ENCODE data around the gene FBXL15.

FBXL15 gene

DNA sequence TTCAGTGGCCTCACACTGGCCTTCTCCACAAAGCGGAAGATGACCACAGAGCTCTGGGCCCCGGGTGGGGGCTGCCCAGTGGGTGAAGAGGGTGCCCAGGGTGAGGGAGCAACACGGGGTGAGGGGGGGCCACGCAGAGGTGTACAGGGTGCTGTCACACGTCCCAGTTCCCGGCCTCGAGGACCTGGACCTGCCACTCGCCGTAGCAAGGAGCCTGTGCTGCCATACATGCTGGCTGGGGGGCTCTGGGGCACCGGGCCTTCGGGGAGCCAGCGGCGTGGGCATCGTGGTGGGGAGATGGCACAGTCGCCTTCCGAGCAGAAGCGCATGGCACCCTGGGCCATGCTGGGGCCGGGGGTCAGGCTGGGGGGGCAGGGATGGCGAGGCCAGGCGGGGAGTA lies 3.9 kb upstream of the FBXL15 start:
- no peak overlapping the region for H3K4me3 ChIP-seq (replicated peaks; ENCODE audit: low read depth, low read length)
- no peak for DNase-seq (ENCODE audit: extremely low read depth, low read depth)
- TF ChIP-seq, protein P1, sequence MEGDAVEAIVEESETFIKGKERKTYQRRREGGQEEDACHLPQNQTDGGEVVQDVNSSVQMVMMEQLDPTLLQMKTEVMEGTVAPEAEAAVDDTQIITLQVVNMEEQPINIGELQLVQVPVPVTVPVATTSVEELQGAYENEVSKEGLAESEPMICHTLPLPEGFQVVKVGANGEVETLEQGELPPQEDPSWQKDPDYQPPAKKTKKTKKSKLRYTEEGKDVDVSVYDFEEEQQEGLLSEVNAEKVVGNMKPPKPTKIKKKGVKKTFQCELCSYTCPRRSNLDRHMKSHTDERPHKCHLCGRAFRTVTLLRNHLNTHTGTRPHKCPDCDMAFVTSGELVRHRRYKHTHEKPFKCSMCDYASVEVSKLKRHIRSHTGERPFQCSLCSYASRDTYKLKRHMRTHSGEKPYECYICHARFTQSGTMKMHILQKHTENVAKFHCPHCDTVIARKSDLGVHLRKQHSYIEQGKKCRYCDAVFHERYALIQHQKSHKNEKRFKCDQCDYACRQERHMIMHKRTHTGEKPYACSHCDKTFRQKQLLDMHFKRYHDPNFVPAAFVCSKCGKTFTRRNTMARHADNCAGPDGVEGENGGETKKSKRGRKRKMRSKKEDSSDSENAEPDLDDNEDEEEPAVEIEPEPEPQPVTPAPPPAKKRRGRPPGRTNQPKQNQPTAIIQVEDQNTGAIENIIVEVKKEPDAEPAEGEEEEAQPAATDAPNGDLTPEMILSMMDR (IDR thresholded peaks at IDR 0.05; ENCODE audit: low read depth, low read length, missing control alignments): no peak

DNA sequence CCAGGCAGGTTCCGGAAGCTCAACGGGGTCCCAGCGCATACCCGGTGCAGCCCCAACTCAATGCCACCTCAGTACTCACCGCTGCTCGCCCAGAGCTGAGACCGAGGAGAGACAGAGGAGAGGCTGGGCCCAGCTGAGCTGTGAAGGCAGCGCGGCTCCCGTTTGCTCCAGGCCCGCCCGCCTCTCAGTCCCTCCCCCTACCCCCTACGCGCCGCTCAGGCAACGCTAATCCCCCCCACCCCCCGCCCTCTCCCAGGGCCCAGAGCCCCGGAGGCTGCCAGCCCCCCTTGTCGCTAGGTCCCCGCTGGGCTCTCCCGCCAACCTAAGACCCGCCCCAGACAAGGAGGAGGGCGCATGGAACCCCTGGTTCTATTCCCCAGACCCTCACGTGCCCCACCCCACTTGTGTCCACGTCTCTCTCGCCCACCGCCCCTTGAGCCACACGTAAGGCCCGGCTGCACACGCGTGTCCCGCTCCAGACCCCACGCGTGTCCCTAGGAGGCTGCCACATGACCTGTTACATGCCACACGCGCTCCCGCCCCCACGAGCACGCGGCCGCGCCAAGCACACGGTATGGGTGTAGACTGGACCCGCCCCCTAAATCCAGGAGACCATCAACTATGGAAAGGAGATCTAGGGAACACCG lies 1.9 kb upstream of the FBXL15 start, which contains the start of gene PSD:
TSS of gene PSD (minus strand) at position 164 of the 647 bp plus-strand sequence. CDS start 1,747 bp downstream, outside the sequence.
- TF ChIP-seq, protein P1 (IDR thresholded peaks at IDR 0.05; ENCODE audit: low read depth, low read length, missing control alignments): no peak
- no peak for DNase-seq (ENCODE audit: extremely low read depth, low read depth)
- peak within 1 kb of the TSS; percentile 91 for H3K4me3 ChIP-seq (replicated peaks; ENCODE audit: low read depth, low read length)

DNA sequence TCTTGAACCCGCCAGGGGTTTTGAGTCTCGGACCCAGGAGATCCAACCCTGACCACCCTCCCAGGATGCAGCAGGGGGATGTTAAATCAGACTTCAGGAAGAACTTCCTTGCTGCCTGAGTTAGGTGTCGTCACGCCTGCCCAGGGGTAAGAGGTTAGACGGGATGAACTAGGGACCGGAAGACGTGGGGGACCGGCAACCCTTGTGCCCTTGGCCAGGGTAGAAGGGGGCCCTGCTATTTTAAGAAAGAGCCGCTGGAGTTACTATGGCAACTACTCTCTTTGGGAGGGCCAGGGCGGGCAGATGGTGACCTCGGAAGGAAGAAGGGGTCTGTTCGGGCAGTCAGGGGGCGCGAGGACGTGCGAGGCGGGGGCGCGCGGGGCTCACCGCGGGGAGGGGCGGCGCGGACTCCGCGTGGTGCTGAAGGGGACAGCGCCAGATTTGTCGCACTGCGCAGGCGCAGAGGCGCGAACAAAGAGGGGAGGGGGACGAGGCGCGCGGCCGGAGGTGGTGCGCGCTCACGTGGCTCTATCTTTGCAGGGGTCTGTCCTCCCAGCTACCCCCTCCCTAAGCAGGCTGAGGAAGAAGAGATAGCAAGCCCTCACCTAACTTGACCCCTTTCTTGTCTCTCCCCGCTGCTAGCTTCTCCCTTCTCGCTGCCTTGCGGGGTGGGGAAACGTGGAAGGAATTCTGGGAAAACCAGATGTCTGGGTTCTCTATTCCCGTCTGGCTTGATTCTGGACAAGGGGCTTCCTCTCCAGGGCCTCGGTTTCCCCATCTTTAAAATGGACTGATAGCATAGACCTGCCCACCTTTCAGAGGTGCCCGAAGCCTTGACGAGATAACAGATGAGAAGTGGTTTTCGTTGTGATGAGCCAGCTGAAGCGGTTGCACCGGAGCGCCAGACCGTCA lies 1.1 kb upstream of the FBXL15 start:
- DNase-seq (ENCODE audit: extremely low read depth, low read depth): no peak
- peak overlapping the region; percentile 91 for H3K4me3 ChIP-seq (replicated peaks; ENCODE audit: low read depth, low read length)
- TF ChIP-seq, protein P1 (IDR thresholded peaks at IDR 0.05; ENCODE audit: low read depth, low read length, missing control alignments): no peak

DNA sequence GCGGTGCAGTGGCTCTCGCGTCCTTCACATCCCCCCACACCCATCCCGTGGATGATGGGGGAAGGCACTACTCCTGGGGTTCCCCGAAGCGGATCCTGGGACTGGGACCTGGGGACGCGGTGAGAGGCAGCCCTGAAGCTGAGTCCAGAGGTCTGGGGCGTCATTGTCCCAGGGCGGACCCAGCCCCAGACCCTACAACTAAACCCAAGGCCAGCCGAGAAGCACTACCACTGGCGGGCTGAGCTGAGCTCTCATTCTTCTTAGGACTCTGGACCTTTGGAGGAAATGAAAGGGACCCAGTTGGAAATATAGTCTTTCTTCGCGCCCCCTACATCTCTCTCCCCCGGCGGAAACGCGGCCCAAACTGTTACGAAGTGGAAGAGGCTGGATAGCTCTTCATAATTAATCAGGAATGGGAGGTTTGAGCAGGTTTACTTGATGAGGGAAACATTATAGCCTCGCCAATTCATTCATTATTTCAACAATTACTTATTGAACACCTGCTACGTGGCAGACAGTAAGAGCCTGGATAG lies 389 bp upstream of the FBXL15 start:
- TF ChIP-seq, protein P1 (IDR thresholded peaks at IDR 0.05; ENCODE audit: low read depth, low read length, missing control alignments): no peak
- no peak for DNase-seq (ENCODE audit: extremely low read depth, low read depth)
- peak overlapping the region; percentile 91 for H3K4me3 ChIP-seq (replicated peaks; ENCODE audit: low read depth, low read length)

DNA sequence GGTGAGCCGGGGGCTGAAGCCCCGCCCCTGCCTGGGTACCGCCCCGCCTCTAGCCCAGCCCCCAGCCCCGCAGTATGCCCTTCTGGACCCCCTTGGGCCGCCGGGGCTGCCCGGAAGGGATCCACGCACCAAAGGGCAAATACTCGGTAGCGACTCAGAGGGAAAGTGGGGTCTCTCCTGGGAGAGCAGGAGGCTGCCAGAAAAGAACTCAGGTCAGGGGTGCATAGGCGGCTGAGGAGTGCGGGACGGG lies 796 bp downstream of the FBXL15 start:
- no peak for DNase-seq (ENCODE audit: extremely low read depth, low read depth)

DNA sequence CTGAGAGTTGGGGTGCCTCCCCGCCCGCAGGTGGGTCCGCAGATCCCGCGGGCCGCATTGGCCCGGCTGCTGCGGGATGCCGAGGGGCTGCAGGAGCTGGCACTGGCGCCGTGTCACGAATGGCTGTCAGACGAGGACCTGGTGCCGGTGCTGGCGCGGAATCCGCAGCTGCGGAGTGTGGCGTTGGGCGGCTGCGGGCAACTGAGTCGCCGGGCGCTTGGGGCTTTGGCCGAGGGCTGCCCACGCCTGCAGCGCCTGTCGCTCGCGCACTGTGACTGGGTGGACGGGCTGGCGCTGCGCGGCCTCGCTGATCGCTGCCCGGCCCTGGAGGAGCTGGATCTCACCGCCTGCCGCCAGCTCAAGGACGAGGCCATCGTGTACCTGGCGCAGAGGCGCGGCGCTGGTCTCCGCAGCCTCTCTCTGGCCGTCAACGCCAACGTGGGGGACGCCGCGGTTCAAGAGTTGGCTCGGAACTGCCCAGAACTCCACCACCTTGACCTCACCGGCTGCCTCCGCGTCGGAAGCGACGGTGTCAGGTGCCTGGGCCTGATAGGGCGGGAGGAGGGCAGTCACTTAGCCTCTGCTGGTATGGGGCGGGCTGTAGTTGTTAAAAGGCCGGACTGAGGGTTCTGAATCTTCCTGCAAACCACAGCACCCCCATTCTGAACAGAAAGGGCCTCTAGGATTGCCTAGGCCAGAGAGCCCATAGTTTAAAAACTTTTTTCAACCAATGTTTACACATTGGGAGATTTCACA lies 1.3 kb downstream of the FBXL15 start:
- TF ChIP-seq, protein P1 (IDR thresholded peaks at IDR 0.05; ENCODE audit: low read depth, low read length, missing control alignments): no peak
- peak overlapping the region; percentile 91 for H3K4me3 ChIP-seq (replicated peaks; ENCODE audit: low read depth, low read length)
- no peak for DNase-seq (ENCODE audit: extremely low read depth, low read depth)

More for the DNA sequence above, 796 bp downstream of the FBXL15 start:
- TF ChIP-seq, protein P1 (IDR thresholded peaks at IDR 0.05; ENCODE audit: low read depth, low read length, missing control alignments): no peak
- H3K4me3 ChIP-seq (replicated peaks; ENCODE audit: low read depth, low read length): peak overlapping the region; percentile 91

Data from HFF-Myc (cell line).